ENCODE results near the gene SCRN2.

GRCh38 chr17:47878203-47879027 is 37.3 kb upstream of the SCRN2 start:
- TF ChIP-seq POLR2A (IDR thresholded peaks at IDR 0.05; ENCODE audit: low read depth, low read length) (no peak), POLR2AphosphoS5 (IDR thresholded peaks at IDR 0.05; ENCODE audit: low read depth, low read length) (no peak)
